ENCODE results near the gene DRD1.

Gene DRD1

GRCh38 chr5:175477440-175477839 is 33.5 kb upstream of the DRD1 start:
- CTCF ChIA-PET = interaction anchor here (1.2 to 3.9 kb wide), 3 partner anchors 12 to 241 kb away, joined by 3 to 35 read pairs (median 4); no protein-coding TSS in a partner anchor
- H3K4me1 Mint-ChIP-seq = peaks cover 38% of the 10 kb centered on the region
- H3K9me3 Mint-ChIP-seq = no peaks in the 10 kb centered on the region
- H3K27me3 Mint-ChIP-seq = peaks cover 16% of the 10 kb centered on the region
- peak overlapping the region; percentile 76 for H3K4me3 Mint-ChIP-seq
- H3K36me3 Mint-ChIP-seq = peaks cover 31% of the 10 kb centered on the region
- peak overlapping the region; percentile 25 for H3K27ac Mint-ChIP-seq
- no peak for DNase-seq

GRCh38 chr5:175475248-175475647 is 31.3 kb upstream of the DRD1 start:
- DNase-seq = no peak
- Mint-ChIP-seq H3K9me3 (no peaks in the 10 kb centered on the region), H3K36me3 (peaks cover 13% of the 10 kb centered on the region), H3K4me3 (no peak overlapping the region), H3K27me3 (peaks cover 21% of the 10 kb centered on the region), H3K4me1 (peaks cover 24% of the 10 kb centered on the region), H3K27ac (no peak overlapping the region)
- CTCF ChIA-PET = interaction anchor here (1.1 to 3.9 kb wide), 3 partner anchors 10 to 14 kb away, joined by 3 to 35 read pairs (median 3); no protein-coding TSS in a partner anchor

GRCh38 chr5:175472378-175472777 is 28.4 kb upstream of the DRD1 start:
- Mint-ChIP-seq H3K36me3 (no peaks in the 10 kb centered on the region), H3K4me1 (peaks cover 11% of the 10 kb centered on the region), H3K9me3 (no peaks in the 10 kb centered on the region), H3K27ac (no peak overlapping the region), H3K4me3 (no peak overlapping the region), H3K27me3 (peaks cover 29% of the 10 kb centered on the region)
- DNase-seq = no peak
- CTCF ChIA-PET = interaction anchor here (1.2 kb wide), 1 partner anchor 62 kb away, joined by 3 read pairs; no protein-coding TSS in a partner anchor

- H3K9me3 Mint-ChIP-seq = no peaks in the 10 kb centered on the region
- H3K4me3 Mint-ChIP-seq = no peak overlapping the region
- H3K4me1 Mint-ChIP-seq = peaks cover 11% of the 10 kb centered on the region
- H3K27me3 Mint-ChIP-seq = peaks cover 29% of the 10 kb centered on the region
- CTCF ChIA-PET = interaction anchor here (1.2 kb wide), 1 partner anchor 63 kb away, joined by 3 read pairs; no protein-coding TSS in a partner anchor
- H3K36me3 Mint-ChIP-seq = no peaks in the 10 kb centered on the region
- no peak overlapping the region for H3K27ac Mint-ChIP-seq
- DNase-seq = peak; percentile 48
Measured at GRCh38 chr5:175471628-175472027, 27.6 kb upstream of the DRD1 start.

GRCh38 chr5:175471196-175471595 is 27.2 kb upstream of the DRD1 start:
- Mint-ChIP-seq H3K27me3 (peaks cover 25% of the 10 kb centered on the region), H3K4me3 (no peak overlapping the region), H3K36me3 (no peaks in the 10 kb centered on the region), H3K27ac (no peak overlapping the region), H3K9me3 (no peaks in the 10 kb centered on the region), H3K4me1 (peaks cover 9% of the 10 kb centered on the region)
- CTCF ChIA-PET = no interaction called here
- DNase-seq = no peak

- DNase-seq = no peak
- Mint-ChIP-seq H3K36me3 (no peaks in the 10 kb centered on the region), H3K27ac (no peak overlapping the region), H3K4me3 (no peak overlapping the region), H3K4me1 (peaks cover 7% of the 10 kb centered on the region), H3K9me3 (no peaks in the 10 kb centered on the region), H3K27me3 (peaks cover 21% of the 10 kb centered on the region)
- CTCF ChIA-PET = no interaction called here
Measured at GRCh38 chr5:175470781-175471180, 26.8 kb upstream of the DRD1 start.

- Mint-ChIP-seq H3K4me1 (peaks cover 7% of the 10 kb centered on the region), H3K27me3 (peaks cover 16% of the 10 kb centered on the region), H3K36me3 (no peaks in the 10 kb centered on the region), H3K9me3 (no peaks in the 10 kb centered on the region), H3K4me3 (no peak overlapping the region), H3K27ac (no peak overlapping the region)
- DNase-seq = no peak
- CTCF ChIA-PET = no interaction called here
Measured at GRCh38 chr5:175469916-175470315, 25.9 kb upstream of the DRD1 start.

GRCh38 chr5:175468892-175469291 is 24.9 kb upstream of the DRD1 start:
- Mint-ChIP-seq H3K4me1 (peaks cover 13% of the 10 kb centered on the region), H3K4me3 (no peak overlapping the region), H3K27me3 (peaks cover 21% of the 10 kb centered on the region), H3K36me3 (no peaks in the 10 kb centered on the region), H3K9me3 (no peaks in the 10 kb centered on the region), H3K27ac (no peak overlapping the region)
- no peak for DNase-seq
- CTCF ChIA-PET = no interaction called here

GRCh38 chr5:175467983-175468690 is 24.2 kb upstream of the DRD1 start:
- peaks cover 22% of the 10 kb centered on the region for H3K27me3 Mint-ChIP-seq
- no peaks in the 10 kb centered on the region for H3K9me3 Mint-ChIP-seq
- CTCF ChIA-PET = no interaction called here
- H3K4me3 Mint-ChIP-seq = no peak overlapping the region
- H3K36me3 Mint-ChIP-seq = no peaks in the 10 kb centered on the region
- H3K4me1 Mint-ChIP-seq = peaks cover 13% of the 10 kb centered on the region
- H3K27ac Mint-ChIP-seq = no peak overlapping the region
- no peak for DNase-seq

- Mint-ChIP-seq H3K27me3 (peaks cover 25% of the 10 kb centered on the region), H3K27ac (no peak overlapping the region), H3K36me3 (no peaks in the 10 kb centered on the region), H3K9me3 (no peaks in the 10 kb centered on the region), H3K4me1 (peaks cover 12% of the 10 kb centered on the region), H3K4me3 (no peak overlapping the region)
- DNase-seq = no peak
- CTCF ChIA-PET = interaction anchor here (1.4 to 3.8 kb wide), 2 partner anchors 10 to 48 kb away, joined by 3 to 35 read pairs; partner anchors contain the start of gene SFXN1
Measured at GRCh38 chr5:175466700-175467318, 22.8 kb upstream of the DRD1 start.

- peaks cover 25% of the 10 kb centered on the region for H3K27me3 Mint-ChIP-seq
- CTCF ChIA-PET = interaction anchor here (0.6 to 3.8 kb wide), 17 partner anchors 9 to 517 kb away, joined by 3 to 35 read pairs (median 5); partner anchors contain the start of genes DRD1 and SFXN1
- no peak overlapping the region for H3K27ac Mint-ChIP-seq
- H3K9me3 Mint-ChIP-seq = no peaks in the 10 kb centered on the region
- H3K36me3 Mint-ChIP-seq = no peaks in the 10 kb centered on the region
- DNase-seq = no peak
- H3K4me3 Mint-ChIP-seq = no peak overlapping the region
- H3K4me1 Mint-ChIP-seq = peaks cover 6% of the 10 kb centered on the region
Measured at GRCh38 chr5:175465282-175465681, 21.3 kb upstream of the DRD1 start.

- CTCF ChIA-PET = interaction anchor here (0.6 to 3.8 kb wide), 18 partner anchors 8 to 545 kb away, joined by 3 to 35 read pairs (median 4); partner anchors contain the start of genes DRD1 and SFXN1
- peaks cover 22% of the 10 kb centered on the region for H3K27me3 Mint-ChIP-seq
Measured at GRCh38 chr5:175464942-175465233, 20.9 kb upstream of the DRD1 start.

GRCh38 chr5:175464074-175464941 is 20.3 kb upstream of the DRD1 start:
- Mint-ChIP-seq H3K27me3 (peaks cover 22% of the 10 kb centered on the region), H3K9me3 (no peaks in the 10 kb centered on the region), H3K4me1 (peaks cover 6% of the 10 kb centered on the region), H3K4me3 (no peak overlapping the region), H3K27ac (no peak overlapping the region), H3K36me3 (no peaks in the 10 kb centered on the region)
- CTCF ChIA-PET = interaction anchor here (0.6 to 3.8 kb wide), 20 partner anchors 8 to 544 kb away, joined by 3 to 35 read pairs (median 4); partner anchors contain the start of genes DRD1 and SFXN1
- peak; percentile 80 for DNase-seq

More at GRCh38 chr5:175464942-175465233, 20.9 kb upstream of the DRD1 start:
- H3K9me3 Mint-ChIP-seq = no peaks in the 10 kb centered on the region
- H3K4me1 Mint-ChIP-seq = peaks cover 6% of the 10 kb centered on the region
- H3K4me3 Mint-ChIP-seq = no peak overlapping the region
- H3K36me3 Mint-ChIP-seq = no peaks in the 10 kb centered on the region
- DNase-seq = no peak
- no peak overlapping the region for H3K27ac Mint-ChIP-seq

GRCh38 chr5:175463641-175464040 is 19.7 kb upstream of the DRD1 start:
- Mint-ChIP-seq H3K4me1 (peaks cover 6% of the 10 kb centered on the region), H3K36me3 (no peaks in the 10 kb centered on the region), H3K27ac (no peak overlapping the region), H3K9me3 (no peaks in the 10 kb centered on the region), H3K27me3 (peaks cover 28% of the 10 kb centered on the region), H3K4me3 (no peak overlapping the region)
- CTCF ChIA-PET = interaction anchor here (0.5 to 3.8 kb wide), 9 partner anchors 11 to 515 kb away, joined by 3 to 35 read pairs (median 6); partner anchors contain the start of genes DRD1 and SFXN1
- no peak for DNase-seq
